Measurements from ENCODE around the gene CACNA1S. TPM values are rescaled to one million over a fixed set of nuclear protein-coding genes. Genes with fewer than 3 reads are reported as not detected.

Gene CACNA1S
- total RNA-seq, 1 donor from 2014 or later, result 0.11 TPM

- Histone ChIP-seq H3K36me3 (peaks cover 3% of the 10 kb centered on the region), H3K27ac (no peak overlapping the region), H3K4me1 (peaks cover 9% of the 10 kb centered on the region), H4K20me1 (ENCODE audit: low read depth) (peaks cover 38% of the 10 kb centered on the region), H3K4me2 (peak overlapping the region; percentile 94), H2AFZ (replicated peaks) (peak overlapping the region; percentile 80), H3K9me3 (ENCODE audit: low read depth) (no peaks in the 10 kb centered on the region), H3K27me3 (no peaks in the 10 kb centered on the region), H3K9ac (peak overlapping the region; percentile 57), H3K79me2 (ENCODE audit: low read depth) (peaks cover 32% of the 10 kb centered on the region), H3K4me3 (peak overlapping the region; percentile 81), H3F3A (ENCODE audit: low read depth) (no peaks in the 10 kb centered on the region)
- peaks cover 19% of the 10 kb centered on the region for H3K4me1 Mint-ChIP-seq
- peaks cover 4% of the 10 kb centered on the region for H3K27me3 Mint-ChIP-seq (ENCODE audit: insufficient read depth, low read depth)
- no peak for DNase-seq (ENCODE audit: low spot score)
- H3K27ac Mint-ChIP-seq, result peak overlapping the region; percentile 53
- H3K36me3 Mint-ChIP-seq, result peaks cover 18% of the 10 kb centered on the region
- TF ChIP-seq EZH2phosphoT487 (IDR thresholded peaks at IDR 0.05) (no peak), CTCF (IDR thresholded peaks at IDR 0.05) (no peak), EZH2 (IDR thresholded peaks at IDR 0.05) (no peak)
- no peaks in the 10 kb centered on the region for H3K9me3 Mint-ChIP-seq
- H3K4me3 Mint-ChIP-seq, result peak overlapping the region; percentile 97
Observed at GRCh38 chr1:201153474-201154388, 41.5 kb upstream of the CACNA1S start.

DNA sequence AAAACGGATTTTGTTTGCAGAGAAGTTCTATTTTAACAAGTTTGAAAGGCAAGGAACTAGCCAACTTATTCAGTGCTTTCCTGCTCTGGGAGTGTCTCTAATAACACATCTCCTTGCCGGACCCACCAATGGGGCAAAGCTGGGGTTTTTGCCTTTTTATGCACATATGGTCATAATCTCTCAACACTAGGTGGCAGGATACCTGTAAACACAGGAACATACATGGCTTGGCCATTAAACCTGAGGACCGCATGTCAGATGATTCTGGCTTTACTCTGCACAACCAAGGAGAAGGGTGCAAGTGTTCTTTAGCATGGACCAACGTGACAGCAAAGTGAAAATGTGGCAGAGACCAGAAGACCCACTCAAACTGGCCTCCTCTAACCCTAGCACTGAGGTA, 37.2 kb upstream of the CACNA1S start:
- Mint-ChIP-seq H3K4me1 (peaks cover 14% of the 10 kb centered on the region), H3K36me3 (peaks cover 39% of the 10 kb centered on the region), H3K27ac (no peak overlapping the region), H3K27me3 (ENCODE audit: insufficient read depth, low read depth) (peaks cover 2% of the 10 kb centered on the region), H3K4me3 (no peak overlapping the region), H3K9me3 (no peaks in the 10 kb centered on the region)
- H3K27ac ChIP-seq, result no peak overlapping the region
- peaks cover 32% of the 10 kb centered on the region for H3K79me2 ChIP-seq (ENCODE audit: low read depth)
- H3K27me3 ChIP-seq, result no peaks in the 10 kb centered on the region
- H3K4me1 ChIP-seq, result peaks cover 9% of the 10 kb centered on the region
- H3K4me2 ChIP-seq, result no peak overlapping the region
- no peak overlapping the region for H3K9ac ChIP-seq
- peak; percentile 47 for DNase-seq (ENCODE audit: low spot score)
- H3K4me3 ChIP-seq, result no peak overlapping the region
- H3K36me3 ChIP-seq, result peaks cover 3% of the 10 kb centered on the region
- H3F3A ChIP-seq (ENCODE audit: low read depth), result no peaks in the 10 kb centered on the region
- H4K20me1 ChIP-seq (ENCODE audit: low read depth), result peaks cover 55% of the 10 kb centered on the region
- no peaks in the 10 kb centered on the region for H3K9me3 ChIP-seq (ENCODE audit: low read depth)
- no peak overlapping the region for H2AFZ ChIP-seq (replicated peaks)
- TF ChIP-seq CTCF (IDR thresholded peaks at IDR 0.05) (peak; percentile 55), EZH2phosphoT487 (IDR thresholded peaks at IDR 0.05) (no peak)

- H3K27me3 Mint-ChIP-seq (ENCODE audit: insufficient read depth, low read depth), result peaks cover 8% of the 10 kb centered on the region
- peaks cover 42% of the 10 kb centered on the region for H4K20me1 ChIP-seq (ENCODE audit: low read depth)
- no peak overlapping the region for H3K27ac ChIP-seq
- H3K4me3 ChIP-seq, result no peak overlapping the region
- H3K9ac ChIP-seq, result no peak overlapping the region
- no peaks in the 10 kb centered on the region for H3K27me3 ChIP-seq
- no peaks in the 10 kb centered on the region for H3K9me3 Mint-ChIP-seq
- no peak overlapping the region for H3K4me2 ChIP-seq
- peaks cover 15% of the 10 kb centered on the region for H3K79me2 ChIP-seq (ENCODE audit: low read depth)
- no peaks in the 10 kb centered on the region for H3K4me1 ChIP-seq
- H3K4me3 Mint-ChIP-seq, result no peak overlapping the region
- H3K36me3 Mint-ChIP-seq, result peaks cover 47% of the 10 kb centered on the region
- no peaks in the 10 kb centered on the region for H3K9me3 ChIP-seq (ENCODE audit: low read depth)
- H2AFZ ChIP-seq (replicated peaks), result no peak overlapping the region
- TF ChIP-seq EZH2phosphoT487 (IDR thresholded peaks at IDR 0.05), result no peak
- TF ChIP-seq CTCF (IDR thresholded peaks at IDR 0.05), result no peak
- no peak for TF ChIP-seq EZH2 (IDR thresholded peaks at IDR 0.05)
- peaks cover 3% of the 10 kb centered on the region for H3K36me3 ChIP-seq
- DNase-seq (ENCODE audit: low spot score), result no peak
- H3K4me1 Mint-ChIP-seq, result peaks cover 3% of the 10 kb centered on the region
- no peaks in the 10 kb centered on the region for H3F3A ChIP-seq (ENCODE audit: low read depth)
- H3K27ac Mint-ChIP-seq, result no peak overlapping the region
Observed at GRCh38 chr1:201147396-201148015, 35.3 kb upstream of the CACNA1S start.

Measured in neural progenitor cell (in vitro differentiated cells).